ENCODE data around the gene DNAH10.

Gene DNAH10

GRCh38 chr12:123888989-123889388 lies 126.9 kb downstream of the DNAH10 start:
- DNase-seq (ENCODE audit: low read depth) = no peak

- no peak for DNase-seq (ENCODE audit: low read depth)
Observed at GRCh38 chr12:123889848-123890535, 127.9 kb downstream of the DNAH10 start.

GRCh38 chr12:123890536-123890902 lies 128.4 kb downstream of the DNAH10 start:
- no peak for DNase-seq (ENCODE audit: low read depth)

GRCh38 chr12:123891011-123891410 lies 128.9 kb downstream of the DNAH10 start:
- DNase-seq (ENCODE audit: low read depth) = no peak

GRCh38 chr12:123891516-123892179 lies 129.5 kb downstream of the DNAH10 start:
- peak; percentile 54 for DNase-seq (ENCODE audit: low read depth)

- DNase-seq (ENCODE audit: low read depth) = no peak
Observed at GRCh38 chr12:123892180-123892559, 130.1 kb downstream of the DNAH10 start.

- no peak for DNase-seq (ENCODE audit: low read depth)
Observed at GRCh38 chr12:123892853-123893252, 130.8 kb downstream of the DNAH10 start.

GRCh38 chr12:123893276-123893675 lies 131.2 kb downstream of the DNAH10 start:
- no peak for DNase-seq (ENCODE audit: low read depth)

GRCh38 chr12:123894823-123895345 lies 132.8 kb downstream of the DNAH10 start:
- peak; percentile 45 for DNase-seq (ENCODE audit: low read depth)

GRCh38 chr12:123895451-123895850 lies 133.3 kb downstream of the DNAH10 start:
- no peak for DNase-seq (ENCODE audit: low read depth)

- DNase-seq (ENCODE audit: low read depth) = peak; percentile 74
Observed at GRCh38 chr12:123896767-123897166, 134.7 kb downstream of the DNAH10 start.

GRCh38 chr12:123897221-123897620 lies 135.1 kb downstream of the DNAH10 start:
- peak; percentile 89 for DNase-seq (ENCODE audit: low read depth)

GRCh38 chr12:123898673-123899072 lies 136.6 kb downstream of the DNAH10 start:
- no peak for DNase-seq (ENCODE audit: low read depth)

GRCh38 chr12:123899368-123899767 lies 137.3 kb downstream of the DNAH10 start:
- no peak for DNase-seq (ENCODE audit: low read depth)

- DNase-seq (ENCODE audit: low read depth) = peak; percentile 10
Observed at GRCh38 chr12:123900871-123901376, 138.8 kb downstream of the DNAH10 start.

GRCh38 chr12:123902821-123903220 lies 140.7 kb downstream of the DNAH10 start:
- no peak for DNase-seq (ENCODE audit: low read depth)

GRCh38 chr12:123903301-123904065 lies 141.4 kb downstream of the DNAH10 start:
- DNase-seq (ENCODE audit: low read depth) = no peak

- peak; percentile 88 for DNase-seq (ENCODE audit: low read depth)
Observed at GRCh38 chr12:123905319-123905925, 143.3 kb downstream of the DNAH10 start.

- DNase-seq (ENCODE audit: low read depth) = no peak
Observed at GRCh38 chr12:123906711-123907420, 144.8 kb downstream of the DNAH10 start.

GRCh38 chr12:123907726-123908476 lies 145.8 kb downstream of the DNAH10 start:
- peak; percentile 65 for DNase-seq (ENCODE audit: low read depth)
